Measurements from ENCODE around the gene ZGLP1.
A peak's percentile ranks its signal among the peaks of the same experiment; 100 is the strongest.
"Not testable (repeated sequence)": the region's sequence is repeated elsewhere in the genome, so short reads cannot be mapped to it uniquely, and the experiment has no call there.

Gene ZGLP1

DNA sequence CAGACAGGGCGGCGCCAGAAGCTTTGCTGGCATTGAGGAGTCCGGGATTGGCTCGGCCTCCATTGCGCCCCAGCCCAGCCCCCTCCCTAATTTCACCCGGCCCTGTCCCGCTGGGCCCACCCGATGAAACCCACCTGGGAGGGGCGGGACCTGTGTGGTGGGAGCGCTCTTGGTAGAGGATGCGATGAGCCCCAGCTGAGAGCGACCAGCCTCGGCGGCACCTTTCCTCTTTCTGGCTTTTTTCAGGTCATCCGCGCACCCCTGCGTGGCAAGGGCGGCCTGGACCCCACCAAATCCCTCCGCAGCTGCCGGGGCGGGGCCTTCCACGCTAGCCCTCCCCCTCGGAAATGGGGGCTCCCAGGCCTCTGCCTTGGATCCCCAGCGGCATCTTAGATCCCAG, at the start of gene ZGLP1:
Gene ZGLP1, minus strand, starts transcription at position 393 of the 400 bp plus-strand sequence.
- Histone ChIP-seq H3K9ac (ENCODE audit: low read depth, low read length) (no peak within 1 kb of the TSS), H3K27ac (ENCODE audit: low read depth, low read length) (no peak within 1 kb of the TSS), H3K36me3 (ENCODE audit: control insufficient read depth, insufficient read depth, low read length) (peaks cover 17% of the 10 kb centered on the region; the same call in 1 of the 2 replicates), H3K4me1 (ENCODE audit: control insufficient read depth, insufficient read depth, low read length) (no peaks in the 10 kb centered on the region), H3K4me3 (ENCODE audit: low read depth, low read length) (no peak within 1 kb of the TSS), H3K27me3 (ENCODE audit: control insufficient read depth, insufficient read depth, low read length) (no peaks in the 10 kb centered on the region), H3K9me3 (ENCODE audit: control insufficient read depth, insufficient read depth, low read length) (no peaks in the 10 kb centered on the region)

- H3K4me3 ChIP-seq (ENCODE audit: low read depth, low read length) = no peak overlapping the region
- H3K36me3 ChIP-seq (ENCODE audit: control insufficient read depth, insufficient read depth, low read length) = peaks cover 23% of the 10 kb centered on the region
- no peak overlapping the region for H3K27ac ChIP-seq (ENCODE audit: low read depth, low read length)
- H3K27me3 ChIP-seq (ENCODE audit: control insufficient read depth, insufficient read depth, low read length) = no peaks in the 10 kb centered on the region
- H3K4me1 ChIP-seq (ENCODE audit: control insufficient read depth, insufficient read depth, low read length) = no peaks in the 10 kb centered on the region
- H3K9me3 ChIP-seq (ENCODE audit: control insufficient read depth, insufficient read depth, low read length) = no peaks in the 10 kb centered on the region
- H3K9ac ChIP-seq (ENCODE audit: low read depth, low read length) = no peak overlapping the region
Observed at GRCh38 chr19:10356431-10356830, 46.8 kb upstream of the ZGLP1 start.

GRCh38 chr19:10353793-10354391, 44.3 kb upstream of the ZGLP1 start:
- H3K9me3 ChIP-seq (ENCODE audit: control insufficient read depth, insufficient read depth, low read length) = no peaks in the 10 kb centered on the region
- H3K27me3 ChIP-seq (ENCODE audit: control insufficient read depth, insufficient read depth, low read length) = no peaks in the 10 kb centered on the region
- H3K27ac ChIP-seq (ENCODE audit: low read depth, low read length) = peak overlapping the region; percentile 72
- no peaks in the 10 kb centered on the region for H3K4me1 ChIP-seq (ENCODE audit: control insufficient read depth, insufficient read depth, low read length)
- H3K36me3 ChIP-seq (ENCODE audit: control insufficient read depth, insufficient read depth, low read length) = peaks cover 26% of the 10 kb centered on the region
- H3K4me3 ChIP-seq (ENCODE audit: low read depth, low read length) = peak overlapping the region; percentile 75
- no peak overlapping the region for H3K9ac ChIP-seq (ENCODE audit: low read depth, low read length)

DNA sequence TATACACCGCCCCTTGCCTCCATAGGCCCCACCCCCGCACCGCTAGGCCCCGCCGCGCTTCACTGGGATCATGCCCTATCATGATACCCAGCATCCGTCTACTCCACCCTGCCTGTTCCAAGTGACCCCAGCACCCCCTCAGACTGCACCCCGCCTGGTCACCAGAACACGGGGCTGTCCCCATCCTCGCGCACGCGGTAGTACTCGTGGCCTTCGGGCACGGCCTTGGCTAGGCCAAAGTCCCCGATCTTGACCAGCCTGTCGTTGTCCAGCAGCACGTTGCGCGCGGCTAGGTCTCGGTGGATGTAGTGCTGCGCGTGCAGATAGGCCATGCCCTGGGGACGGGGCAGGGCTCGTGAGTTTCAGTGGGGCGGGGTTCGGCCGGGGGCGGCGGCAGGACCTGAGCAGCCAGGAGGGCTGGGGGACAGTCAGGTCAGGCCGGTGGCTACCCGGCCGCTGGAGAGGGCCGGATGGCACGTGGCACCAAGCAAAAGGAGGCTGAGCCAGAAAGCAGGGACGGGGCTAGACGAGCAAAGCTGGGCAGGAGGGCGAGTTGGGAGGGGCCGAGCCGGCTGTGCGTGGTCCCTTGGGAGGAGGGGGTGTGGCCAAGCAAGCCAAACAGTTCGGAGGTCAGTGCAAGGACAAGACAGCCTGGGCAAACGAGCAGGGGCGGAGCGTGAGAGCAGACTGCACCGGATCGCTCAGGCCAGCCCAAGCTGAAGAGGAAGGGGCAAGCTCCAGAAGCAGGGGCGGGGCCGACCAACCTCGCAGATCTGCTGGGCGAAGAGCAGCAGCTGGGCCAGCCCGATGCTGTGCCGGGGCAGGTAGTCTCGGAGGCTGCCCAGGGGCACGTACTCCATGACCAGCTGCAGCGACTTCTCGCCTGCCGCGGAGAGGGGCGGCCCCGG, 43.4 kb upstream of the ZGLP1 start:
- H3K9me3 ChIP-seq (ENCODE audit: control insufficient read depth, insufficient read depth, low read length) = no peaks in the 10 kb centered on the region
- no peaks in the 10 kb centered on the region for H3K27me3 ChIP-seq (ENCODE audit: control insufficient read depth, insufficient read depth, low read length)
- peak overlapping the region; percentile 72 for H3K27ac ChIP-seq (ENCODE audit: low read depth, low read length)
- peak overlapping the region; percentile 75 for H3K4me3 ChIP-seq (ENCODE audit: low read depth, low read length)
- peak overlapping the region; percentile 67 for H3K9ac ChIP-seq (ENCODE audit: low read depth, low read length)
- peaks cover 21% of the 10 kb centered on the region for H3K36me3 ChIP-seq (ENCODE audit: control insufficient read depth, insufficient read depth, low read length)
- no peaks in the 10 kb centered on the region for H3K4me1 ChIP-seq (ENCODE audit: control insufficient read depth, insufficient read depth, low read length)

- no peak overlapping the region for H3K27ac ChIP-seq (ENCODE audit: low read depth, low read length)
- H3K4me1 ChIP-seq (ENCODE audit: control insufficient read depth, insufficient read depth, low read length) = no peaks in the 10 kb centered on the region
- no peak overlapping the region for H3K4me3 ChIP-seq (ENCODE audit: low read depth, low read length)
- no peak overlapping the region for H3K9ac ChIP-seq (ENCODE audit: low read depth, low read length)
- H3K9me3 ChIP-seq (ENCODE audit: control insufficient read depth, insufficient read depth, low read length) = no peaks in the 10 kb centered on the region
- peaks cover 10% of the 10 kb centered on the region for H3K36me3 ChIP-seq (ENCODE audit: control insufficient read depth, insufficient read depth, low read length)
- H3K27me3 ChIP-seq (ENCODE audit: control insufficient read depth, insufficient read depth, low read length) = no peaks in the 10 kb centered on the region
Observed at GRCh38 chr19:10346509-10346908, 36.9 kb upstream of the ZGLP1 start.

DNA sequence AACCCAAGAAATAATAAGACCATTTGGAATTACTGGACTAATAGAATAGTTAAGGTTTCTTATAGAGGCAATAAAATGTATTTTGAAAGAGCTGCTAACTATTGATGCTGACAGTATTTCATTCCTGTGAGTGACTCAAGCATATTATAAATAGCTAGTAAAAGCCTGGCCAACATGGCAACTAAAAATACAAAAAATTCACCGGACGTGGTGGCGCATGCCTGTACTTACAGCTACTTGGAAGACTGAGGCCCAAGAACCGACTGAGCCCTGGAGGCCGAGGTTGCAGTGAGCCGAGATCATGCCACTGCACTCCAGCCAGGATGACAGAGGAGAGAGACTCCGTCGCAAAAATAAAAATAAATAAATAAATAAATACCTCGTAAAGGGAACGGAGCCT, 35.2 kb upstream of the ZGLP1 start:
- no peaks in the 10 kb centered on the region for H3K4me1 ChIP-seq (ENCODE audit: control insufficient read depth, insufficient read depth, low read length)
- H3K9ac ChIP-seq (ENCODE audit: low read depth, low read length) = no peak overlapping the region
- H3K36me3 ChIP-seq (ENCODE audit: control insufficient read depth, insufficient read depth, low read length) = peaks cover 2% of the 10 kb centered on the region
- no peak overlapping the region for H3K27ac ChIP-seq (ENCODE audit: low read depth, low read length)
- no peaks in the 10 kb centered on the region for H3K9me3 ChIP-seq (ENCODE audit: control insufficient read depth, insufficient read depth, low read length)
- H3K27me3 ChIP-seq (ENCODE audit: control insufficient read depth, insufficient read depth, low read length) = no peaks in the 10 kb centered on the region
- no peak overlapping the region for H3K4me3 ChIP-seq (ENCODE audit: low read depth, low read length)

- H3K27me3 ChIP-seq (ENCODE audit: control insufficient read depth, insufficient read depth, low read length) = no peaks in the 10 kb centered on the region
- peaks cover 10% of the 10 kb centered on the region; the same call in 1 of the 2 replicates for H3K4me1 ChIP-seq (ENCODE audit: control insufficient read depth, insufficient read depth, low read length)
- no peaks in the 10 kb centered on the region for H3K9me3 ChIP-seq (ENCODE audit: control insufficient read depth, insufficient read depth, low read length)
- no peak overlapping the region for H3K27ac ChIP-seq (ENCODE audit: low read depth, low read length)
- H3K9ac ChIP-seq (ENCODE audit: low read depth, low read length) = no peak overlapping the region
- no peak overlapping the region for H3K4me3 ChIP-seq (ENCODE audit: low read depth, low read length)
- H3K36me3 ChIP-seq (ENCODE audit: control insufficient read depth, insufficient read depth, low read length) = no peaks in the 10 kb centered on the region
Observed at GRCh38 chr19:10343495-10343894, 33.9 kb upstream of the ZGLP1 start.

DNA sequence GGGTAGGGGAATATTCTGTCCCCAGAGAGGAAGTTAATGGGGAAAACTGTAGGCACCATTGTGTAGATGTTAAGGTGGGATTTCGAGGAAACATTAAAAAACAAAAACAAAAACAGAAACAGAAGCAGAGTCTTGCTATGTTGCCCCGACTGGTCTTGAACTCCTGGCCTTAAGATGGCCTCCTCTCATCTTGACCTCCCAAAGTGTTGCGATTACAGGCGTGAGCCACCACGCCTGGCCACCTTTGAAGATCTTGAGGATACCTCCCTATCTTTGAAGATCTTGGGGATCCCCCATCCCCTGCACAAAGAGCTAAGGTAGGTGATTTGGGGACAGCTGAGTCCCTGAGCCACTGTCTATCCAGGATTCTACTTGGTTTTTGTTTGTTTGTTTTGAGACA, 30.4 kb upstream of the ZGLP1 start:
- Histone ChIP-seq H3K4me1 (ENCODE audit: control insufficient read depth, insufficient read depth, low read length) (peaks cover 14% of the 10 kb centered on the region; the same call in 1 of the 2 replicates), H3K9me3 (ENCODE audit: control insufficient read depth, insufficient read depth, low read length) (no peaks in the 10 kb centered on the region), H3K27me3 (ENCODE audit: control insufficient read depth, insufficient read depth, low read length) (no peaks in the 10 kb centered on the region), H3K27ac (ENCODE audit: low read depth, low read length) (no peak overlapping the region), H3K9ac (ENCODE audit: low read depth, low read length) (no peak overlapping the region), H3K4me3 (ENCODE audit: low read depth, low read length) (no peak overlapping the region), H3K36me3 (ENCODE audit: control insufficient read depth, insufficient read depth, low read length) (no peaks in the 10 kb centered on the region)

- Histone ChIP-seq H3K4me1 (ENCODE audit: control insufficient read depth, insufficient read depth, low read length) (peaks cover 15% of the 10 kb centered on the region; the same call in 1 of the 2 replicates), H3K27me3 (ENCODE audit: control insufficient read depth, insufficient read depth, low read length) (peaks cover 2% of the 10 kb centered on the region; the same call in 1 of the 2 replicates), H3K9me3 (ENCODE audit: control insufficient read depth, insufficient read depth, low read length) (no peaks in the 10 kb centered on the region), H3K36me3 (ENCODE audit: control insufficient read depth, insufficient read depth, low read length) (no peaks in the 10 kb centered on the region), H3K9ac (ENCODE audit: low read depth, low read length) (peak within 1 kb of the TSS; percentile 34), H3K4me3 (ENCODE audit: low read depth, low read length) (no peak within 1 kb of the TSS), H3K27ac (ENCODE audit: low read depth, low read length) (no peak within 1 kb of the TSS)
Observed at GRCh38 chr19:10339380-10339960, 29.9 kb upstream of the ZGLP1 start, which contains the start of gene ICAM3. Gene ICAM3, minus strand, starts transcription at chr19:10339624. Its CDS starts 10 bp downstream, at chr19:10339614.

- H3K4me3 ChIP-seq (ENCODE audit: low read depth, low read length) = no peak overlapping the region
- no peaks in the 10 kb centered on the region for H3K36me3 ChIP-seq (ENCODE audit: control insufficient read depth, insufficient read depth, low read length)
- peaks cover 6% of the 10 kb centered on the region; the same call in 1 of the 2 replicates for H3K27me3 ChIP-seq (ENCODE audit: control insufficient read depth, insufficient read depth, low read length)
- H3K9me3 ChIP-seq (ENCODE audit: control insufficient read depth, insufficient read depth, low read length) = no peaks in the 10 kb centered on the region
- no peak overlapping the region for H3K27ac ChIP-seq (ENCODE audit: low read depth, low read length)
- H3K4me1 ChIP-seq (ENCODE audit: control insufficient read depth, insufficient read depth, low read length) = peaks cover 18% of the 10 kb centered on the region; the same call in 1 of the 2 replicates
- peak overlapping the region; percentile 34 for H3K9ac ChIP-seq (ENCODE audit: low read depth, low read length)
Observed at GRCh38 chr19:10338940-10339339, 29.3 kb upstream of the ZGLP1 start.

DNA sequence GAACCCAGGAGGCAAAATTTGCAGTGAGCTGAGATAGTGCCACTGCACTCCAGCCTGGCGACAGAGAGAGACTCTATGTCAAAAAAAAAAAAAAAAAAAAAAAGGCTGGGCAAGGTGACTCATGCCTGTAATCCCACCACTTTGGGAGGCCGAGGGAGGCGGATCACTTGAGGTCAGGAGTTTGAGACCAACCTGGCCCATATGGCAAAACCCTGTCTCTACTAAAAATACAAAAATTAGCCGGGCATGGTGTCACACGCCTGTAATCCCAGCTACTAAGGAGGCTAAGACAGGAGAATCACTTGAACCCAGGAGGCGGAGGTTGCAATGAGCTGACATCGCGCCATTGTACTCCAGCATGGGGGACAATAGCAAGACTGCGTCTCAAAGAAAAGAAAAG, 27.1 kb upstream of the ZGLP1 start:
- not testable (repeated sequence) for H3K36me3 ChIP-seq (ENCODE audit: control insufficient read depth, insufficient read depth, low read length); H3K27me3 ChIP-seq (ENCODE audit: control insufficient read depth, insufficient read depth, low read length); H3K27ac ChIP-seq (ENCODE audit: low read depth, low read length); H3K9me3 ChIP-seq (ENCODE audit: control insufficient read depth, insufficient read depth, low read length); H3K9ac ChIP-seq (ENCODE audit: low read depth, low read length); H3K4me3 ChIP-seq (ENCODE audit: low read depth, low read length)
- H3K4me1 ChIP-seq (ENCODE audit: control insufficient read depth, insufficient read depth, low read length) = peaks cover 22% of the 10 kb centered on the region

Data from HUES48 (cell line).